Activated CD4-positive, CD25-positive, alpha-beta regulatory T cell (primary cell): Measurements from ENCODE around the gene ASIC4.

Experiments
- DNase-seq, 4 experiments: peaks; one replicate each; lab custom pipeline; 2025; lab: John Stamatoyannopoulos, UW

The ASIC4 gene

GRCh38 chr2:219553463-219553963, 39.2 kb downstream of the ASIC4 start:
- no peak for DNase-seq

- DNase-seq, result no peak
Observed at GRCh38 chr2:219554350-219554749, 40.1 kb downstream of the ASIC4 start.

- DNase-seq, result no peak
Observed at GRCh38 chr2:219555956-219556355, 41.7 kb downstream of the ASIC4 start.

- no peak for DNase-seq
Observed at GRCh38 chr2:219556413-219556812, 42.1 kb downstream of the ASIC4 start.

- no peak for DNase-seq
Observed at GRCh38 chr2:219557320-219557719, 43.0 kb downstream of the ASIC4 start.

- no peak for DNase-seq
Observed at GRCh38 chr2:219557791-219558785, 43.8 kb downstream of the ASIC4 start.

- no peak for DNase-seq
Observed at GRCh38 chr2:219559156-219559915, 45.1 kb downstream of the ASIC4 start.

GRCh38 chr2:219560037-219560892, 46.0 kb downstream of the ASIC4 start:
- DNase-seq, result no peak

DNA sequence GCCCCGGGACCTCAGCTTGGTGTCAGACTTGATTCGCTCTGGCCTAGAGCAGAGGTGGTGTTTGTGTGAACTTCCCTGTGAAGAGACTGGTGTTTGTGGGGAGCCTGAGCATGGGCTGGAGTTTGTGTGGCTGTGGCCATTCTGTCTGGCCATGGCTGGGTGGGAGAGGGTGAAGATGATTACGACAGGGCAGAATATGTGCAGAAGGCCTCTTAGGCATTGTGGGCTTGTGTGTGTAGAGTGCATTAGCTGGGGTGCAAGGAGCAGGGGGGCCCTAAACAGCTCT, 46.6 kb downstream of the ASIC4 start:
- DNase-seq, result no peak

- no peak for DNase-seq
Observed at GRCh38 chr2:219561179-219562048, 47.1 kb downstream of the ASIC4 start.

DNA sequence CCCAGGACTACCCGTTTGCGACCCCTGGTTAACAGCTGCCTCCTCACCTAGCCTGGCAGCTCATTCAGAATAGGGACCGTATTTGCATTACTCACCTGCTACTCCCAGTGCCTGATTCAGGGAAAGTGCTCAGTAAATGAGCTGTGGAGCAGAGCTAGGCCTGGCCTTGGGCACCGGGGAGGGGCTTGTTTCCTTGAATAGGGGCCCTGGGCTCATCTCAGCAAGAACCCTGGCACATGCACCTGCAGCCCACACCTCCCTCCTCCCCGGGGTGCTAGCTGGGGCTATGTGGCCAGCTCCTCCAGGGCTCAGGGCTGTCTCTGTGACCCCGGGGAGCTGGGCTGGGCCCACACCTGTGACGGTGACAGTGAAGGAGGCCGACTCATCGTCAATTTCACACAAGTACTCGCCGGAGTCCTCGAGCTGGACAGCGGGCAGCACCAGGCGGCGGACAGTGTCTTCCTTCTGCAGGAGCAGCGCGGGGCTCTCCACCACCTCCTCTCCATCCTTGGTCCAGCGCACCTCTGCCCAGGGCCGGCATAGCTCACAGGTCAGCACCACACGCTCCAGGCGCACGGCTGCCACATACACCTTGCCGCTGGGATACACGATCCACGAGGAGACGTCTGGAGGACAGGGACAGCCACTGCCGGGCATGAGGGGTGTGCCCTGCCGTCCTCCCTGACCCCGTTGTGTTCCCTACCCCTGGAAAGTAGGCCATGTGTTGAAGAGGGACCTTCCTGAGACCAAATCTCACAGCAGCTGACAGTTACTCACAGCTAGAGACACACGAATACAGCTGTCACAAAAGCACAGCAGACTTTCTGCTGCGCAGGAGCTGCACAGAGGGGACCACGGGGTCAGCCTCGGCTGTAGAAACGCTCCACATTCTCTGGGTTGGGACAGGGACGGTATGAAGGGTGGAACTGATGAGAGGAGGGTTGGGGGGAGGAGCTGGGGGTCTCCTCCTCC, 48.1 kb downstream of the ASIC4 start:
- no peak for DNase-seq

- DNase-seq, result no peak
Observed at GRCh38 chr2:219563271-219563928, 49.1 kb downstream of the ASIC4 start.

GRCh38 chr2:219565130-219566080, 51.1 kb downstream of the ASIC4 start:
- no peak for DNase-seq

- DNase-seq, result no peak
Observed at GRCh38 chr2:219566640-219567039, 52.4 kb downstream of the ASIC4 start.

DNA sequence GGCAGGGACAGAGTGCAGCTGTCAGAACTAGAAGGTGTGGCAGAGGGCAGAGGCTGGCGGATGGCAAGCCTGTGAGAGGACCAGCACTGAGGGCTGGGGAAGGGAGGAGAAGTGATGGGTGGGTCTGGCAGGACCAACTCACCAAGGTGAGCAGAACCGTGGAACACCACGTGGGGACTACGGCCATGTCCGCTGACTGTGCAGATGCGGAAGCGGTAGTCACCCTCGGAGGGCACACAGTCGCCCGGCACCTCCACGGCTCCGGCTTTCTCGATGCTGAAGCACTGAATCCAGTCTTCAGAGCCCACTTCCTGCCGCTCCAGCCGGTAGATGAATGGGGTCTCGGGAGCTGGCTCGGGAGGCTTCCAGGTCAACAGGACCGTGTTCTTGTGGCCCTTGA, 52.8 kb downstream of the ASIC4 start:
- no peak for DNase-seq

- DNase-seq, result no peak
Observed at GRCh38 chr2:219567791-219568361, 53.6 kb downstream of the ASIC4 start.

GRCh38 chr2:219569041-219569440, 54.8 kb downstream of the ASIC4 start:
- no peak for DNase-seq

GRCh38 chr2:219569635-219570034, 55.4 kb downstream of the ASIC4 start:
- no peak for DNase-seq
